Measurements from ENCODE around the gene MICU1. TPM values are rescaled to one million over a fixed set of nuclear protein-coding genes. Genes with fewer than 3 reads are reported as not detected.

The MICU1 gene
- total RNA-seq, 1 experiment from 2014 or later: 36.0 TPM

- TF ChIP-seq FOXK1 (CRISPR knock-in tag; IDR thresholded peaks at IDR 0.05): no peak
- TF ChIP-seq AFF4 (CRISPR knock-in tag; IDR thresholded peaks at IDR 0.05; ENCODE audit: borderline replicate concordance): no peak
- no peak for TF ChIP-seq NR3C1 (CRISPR knock-in tag; conservative IDR thresholded peaks at IDR 0.05; ENCODE audit: low read depth)
- TF ChIP-seq NR1H2 (CRISPR knock-in tag; IDR thresholded peaks at IDR 0.05): no peak
- no peak for TF ChIP-seq ZNF396 (CRISPR knock-in tag; IDR thresholded peaks at IDR 0.05; ENCODE audit: borderline replicate concordance)
- TF ChIP-seq ZNF317 (CRISPR knock-in tag; IDR thresholded peaks at IDR 0.05; ENCODE audit: borderline replicate concordance, low read depth): no peak
- no peak for TF ChIP-seq EMX1 (CRISPR knock-in tag; IDR thresholded peaks at IDR 0.05)
- TF ChIP-seq ZNF532 (CRISPR knock-in tag; IDR thresholded peaks at IDR 0.05; ENCODE audit: borderline replicate concordance): no peak
- Mint-ChIP-seq H3K9me3 (peaks cover 22% of the 10 kb centered on the region), H3K27me3 (ENCODE audit: low read depth) (no peaks in the 10 kb centered on the region; the same call in 1 of the 2 replicates), H3K4me1 (peaks cover 26% of the 10 kb centered on the region), H3K36me3 (peaks cover 29% of the 10 kb centered on the region), H3K4me3 (no peak overlapping the region), H3K27ac (no peak overlapping the region)
- ATAC-seq (no peak), DNase-seq (ENCODE audit: low spot score) (no peak)
- ChIA-PET POLR2A (no interaction called here), CTCF (interaction anchor here (0.8 kb wide), 1 partner anchor 48 kb away, joined by 3 read pairs; no protein-coding TSS in a partner anchor)
Observed at GRCh38 chr10:72423426-72423825, 202.5 kb downstream of the MICU1 start.

- Mint-ChIP-seq H3K4me3 (no peak overlapping the region), H3K9me3 (peaks cover 22% of the 10 kb centered on the region), H3K27me3 (ENCODE audit: low read depth) (no peaks in the 10 kb centered on the region; the same call in 1 of the 2 replicates), H3K36me3 (peaks cover 35% of the 10 kb centered on the region), H3K4me1 (peaks cover 29% of the 10 kb centered on the region), H3K27ac (peak overlapping the region; percentile 97)
- ChIA-PET CTCF (no interaction called here), POLR2A (no interaction called here)
- ATAC-seq (peak; percentile 93), DNase-seq (ENCODE audit: low spot score) (peak; percentile 24)
- TF ChIP-seq KAT7 (CRISPR knock-in tag; IDR thresholded peaks at IDR 0.05; ENCODE audit: borderline replicate concordance): no peak
- no peak for TF ChIP-seq CREM (CRISPR knock-in tag; IDR thresholded peaks at IDR 0.05)
- TF ChIP-seq SMAD4 (CRISPR knock-in tag; IDR thresholded peaks at IDR 0.05): no peak
- TF ChIP-seq HMGA2 (CRISPR knock-in tag; IDR thresholded peaks at IDR 0.05): no peak
- no peak for TF ChIP-seq ZSCAN18 (CRISPR knock-in tag; IDR thresholded peaks at IDR 0.05)
- TF ChIP-seq MLX (CRISPR knock-in tag; IDR thresholded peaks at IDR 0.05): no peak
- no peak for TF ChIP-seq NR3C1 (CRISPR knock-in tag; conservative IDR thresholded peaks at IDR 0.05; ENCODE audit: low read depth)
- TF ChIP-seq ZNF512 (CRISPR knock-in tag; IDR thresholded peaks at IDR 0.05; ENCODE audit: borderline replicate concordance): no peak
- TF ChIP-seq ZNF232 (CRISPR knock-in tag; IDR thresholded peaks at IDR 0.05): no peak
- TF ChIP-seq ZNF121 (CRISPR knock-in tag; IDR thresholded peaks at IDR 0.05): no peak
- no peak for TF ChIP-seq SP1 (CRISPR knock-in tag; conservative IDR thresholded peaks at IDR 0.05)
- TF ChIP-seq ZBTB21 (CRISPR knock-in tag; IDR thresholded peaks at IDR 0.05; ENCODE audit: borderline replicate concordance): no peak
- no peak for TF ChIP-seq TEAD1 (CRISPR knock-in tag; IDR thresholded peaks at IDR 0.05)
- no peak for TF ChIP-seq ZMAT4 (CRISPR knock-in tag; IDR thresholded peaks at IDR 0.05)
Observed at GRCh38 chr10:72421885-72422540, 203.9 kb downstream of the MICU1 start.
